ENCODE measurements around the gene NME7.
"Not testable (repeated sequence)": the region's sequence is repeated elsewhere in the genome, so short reads cannot be mapped to it uniquely, and the experiment has no call there.

Gene NME7

GRCh38 chr1:169305948-169306347 lies 61.6 kb downstream of the NME7 start:
- no peak for DNase-seq

GRCh38 chr1:169305356-169305755 lies 62.2 kb downstream of the NME7 start:
- no peak for DNase-seq

GRCh38 chr1:169300854-169301253 lies 66.7 kb downstream of the NME7 start:
- DNase-seq: no peak

- no peak for DNase-seq
Observed at GRCh38 chr1:169298441-169298840, 69.2 kb downstream of the NME7 start.

- no peak for DNase-seq
Observed at GRCh38 chr1:169295846-169296245, 71.8 kb downstream of the NME7 start.

GRCh38 chr1:169295425-169295824 lies 72.2 kb downstream of the NME7 start:
- DNase-seq: no peak

GRCh38 chr1:169289016-169289415 lies 78.6 kb downstream of the NME7 start:
- no peak for DNase-seq

GRCh38 chr1:169288011-169288414 lies 79.6 kb downstream of the NME7 start:
- DNase-seq: no peak

- DNase-seq: no peak
Observed at GRCh38 chr1:169287280-169287679, 80.3 kb downstream of the NME7 start.

GRCh38 chr1:169281562-169281961 lies 86.0 kb downstream of the NME7 start:
- not testable (repeated sequence) for DNase-seq

GRCh38 chr1:169271098-169271497 lies 96.5 kb downstream of the NME7 start:
- DNase-seq: no peak

GRCh38 chr1:169266133-169266532 lies 101.5 kb downstream of the NME7 start:
- no peak for DNase-seq

GRCh38 chr1:169263059-169263458 lies 104.5 kb downstream of the NME7 start:
- no peak for DNase-seq

GRCh38 chr1:169261884-169262283 lies 105.7 kb downstream of the NME7 start:
- DNase-seq: no peak

GRCh38 chr1:169260478-169261151 lies 107.0 kb downstream of the NME7 start:
- DNase-seq: no peak

GRCh38 chr1:169259816-169260215 lies 107.8 kb downstream of the NME7 start:
- no peak for DNase-seq

- DNase-seq: no peak
Observed at GRCh38 chr1:169250795-169251194, 116.8 kb downstream of the NME7 start.

GRCh38 chr1:169250022-169250421 lies 117.6 kb downstream of the NME7 start:
- DNase-seq: no peak

GRCh38 chr1:169249611-169250010 lies 118.0 kb downstream of the NME7 start:
- DNase-seq: no peak

- DNase-seq: no peak
Observed at GRCh38 chr1:169245706-169246105, 121.9 kb downstream of the NME7 start.

- DNase-seq: no peak
Observed at GRCh38 chr1:169240449-169241232, 127.0 kb downstream of the NME7 start.

GRCh38 chr1:169236880-169237279 lies 130.7 kb downstream of the NME7 start:
- no peak for DNase-seq

- DNase-seq: no peak
Observed at GRCh38 chr1:169236143-169236542, 131.5 kb downstream of the NME7 start.

Measured in nucleus accumbens (tissue), 56 donors.